Mucosa of descending colon (tissue), 3 donors: ENCODE data around the gene HOXA4. TPM values are rescaled to one million over a fixed set of nuclear protein-coding genes. Genes with fewer than 3 reads are reported as not detected.

Experiments
- ATAC-seq: fragments of 200-7000 bp; cut with Tn5 transposase; one replicate; pipeline ENCODE4 v1.9.1; 2020; ENCODE audit warnings: mild to moderate bottlenecking, moderate library complexity
- DNase-seq, 3 donors: peaks; one replicate each; pipeline ENCODE4 v3.0.0-alpha.2; 2020
- H3K36me3 ChIP-seq: fragments of 200-600 bp; one replicate; pipeline ENCODE4 v1.8.0; 2021; ENCODE audit warnings: low read depth, mild to moderate bottlenecking
- H3K4me1 ChIP-seq: fragments of 200-600 bp; one replicate; pipeline ENCODE4 v1.8.0; 2021; ENCODE audit warnings: low read depth, mild to moderate bottlenecking
- H3K4me3 ChIP-seq: fragments of 200-600 bp; one replicate; pipeline ENCODE4 v1.8.0; 2021; ENCODE audit warnings: mild to moderate bottlenecking
- H3K9me3 ChIP-seq: fragments of 200-600 bp; one replicate; pipeline ENCODE4 v1.8.0; 2021; ENCODE audit warnings: mild to moderate bottlenecking
- intact Hi-C, 2 donors: fragments of 100-400 bp; cut with DNase I in 1 of 2; cut with micrococcal nuclease in 1 of 2; formaldehyde crosslinking; loops; one replicate each; pipeline versions ENCODE4 v1.11.0 to v1.11.1; 2022; cut with DNase I, micrococcal nuclease
- total RNA-seq, 3 donors: library from RNA; stranded (reverse); fragmentation: NEBNext Ultra II Directional in 2 of 3; extraction: Animal tissue kit (Norgen Biotek cat#: 25700) in 2 of 3; gene quantifications; one replicate each; pipeline versions ENCODE4 v1.2.1 to v1.2.4, GENCODE V29; 2021 to 2023
- TF ChIP-seq, protein P1 (sequence below): fragments of 200-600 bp; IDR thresholded peaks from one replicate; pipeline ENCODE4 v1.8.0; 2022; ENCODE audit warnings: antibody characterized with exemption, mild to moderate bottlenecking
- donor health status: DM: no; HTN: no; CAD: no; lungs with moderate emphysema.
- donor health status: DM: no; HTN: no; CAD: no.
- donor health status: DM: no; HTN: yes; CAD: no.

The HOXA4 gene
- total RNA-seq, 3 donors from 2014 or later, result 5.9 to 9.5 (median 8.3) TPM

DNA sequence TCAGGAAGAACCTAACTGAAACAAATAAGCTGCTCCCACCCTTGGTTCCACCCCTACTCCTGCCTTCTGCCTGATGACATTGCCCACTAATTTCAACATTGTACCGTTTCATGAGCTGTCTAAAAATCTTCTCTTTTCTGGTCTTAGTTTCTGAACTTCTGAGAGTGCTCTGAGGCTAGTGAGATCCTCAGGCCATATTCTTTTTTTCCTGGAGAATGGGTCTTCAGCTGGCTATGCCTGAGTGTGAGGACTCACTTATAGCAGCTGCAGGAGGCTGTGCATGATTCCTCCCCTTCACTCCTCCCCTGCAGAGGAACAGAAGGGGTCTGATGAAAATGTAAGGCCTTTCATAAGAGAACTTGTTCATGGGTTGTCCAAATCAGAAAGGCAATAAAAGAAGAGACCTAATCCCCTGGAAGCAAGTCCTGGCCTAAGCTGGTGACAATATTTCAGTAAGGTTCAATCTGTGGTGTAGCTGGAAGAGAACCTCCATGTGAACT, 11.1 kb downstream of the HOXA4 start:
- Histone ChIP-seq H3K4me1 (peaks cover 63% of the 10 kb centered on the region), H3K36me3 (no peaks in the 10 kb centered on the region), H3K4me3 (no peak overlapping the region), H3K9me3 (no peaks in the 10 kb centered on the region)
- TF ChIP-seq, protein P1, sequence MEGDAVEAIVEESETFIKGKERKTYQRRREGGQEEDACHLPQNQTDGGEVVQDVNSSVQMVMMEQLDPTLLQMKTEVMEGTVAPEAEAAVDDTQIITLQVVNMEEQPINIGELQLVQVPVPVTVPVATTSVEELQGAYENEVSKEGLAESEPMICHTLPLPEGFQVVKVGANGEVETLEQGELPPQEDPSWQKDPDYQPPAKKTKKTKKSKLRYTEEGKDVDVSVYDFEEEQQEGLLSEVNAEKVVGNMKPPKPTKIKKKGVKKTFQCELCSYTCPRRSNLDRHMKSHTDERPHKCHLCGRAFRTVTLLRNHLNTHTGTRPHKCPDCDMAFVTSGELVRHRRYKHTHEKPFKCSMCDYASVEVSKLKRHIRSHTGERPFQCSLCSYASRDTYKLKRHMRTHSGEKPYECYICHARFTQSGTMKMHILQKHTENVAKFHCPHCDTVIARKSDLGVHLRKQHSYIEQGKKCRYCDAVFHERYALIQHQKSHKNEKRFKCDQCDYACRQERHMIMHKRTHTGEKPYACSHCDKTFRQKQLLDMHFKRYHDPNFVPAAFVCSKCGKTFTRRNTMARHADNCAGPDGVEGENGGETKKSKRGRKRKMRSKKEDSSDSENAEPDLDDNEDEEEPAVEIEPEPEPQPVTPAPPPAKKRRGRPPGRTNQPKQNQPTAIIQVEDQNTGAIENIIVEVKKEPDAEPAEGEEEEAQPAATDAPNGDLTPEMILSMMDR, result no peak
- ATAC-seq, result no peak
- peak in 1 of 3 donors; percentile 2 for DNase-seq
- intact Hi-C loops, result no loop called here

DNA sequence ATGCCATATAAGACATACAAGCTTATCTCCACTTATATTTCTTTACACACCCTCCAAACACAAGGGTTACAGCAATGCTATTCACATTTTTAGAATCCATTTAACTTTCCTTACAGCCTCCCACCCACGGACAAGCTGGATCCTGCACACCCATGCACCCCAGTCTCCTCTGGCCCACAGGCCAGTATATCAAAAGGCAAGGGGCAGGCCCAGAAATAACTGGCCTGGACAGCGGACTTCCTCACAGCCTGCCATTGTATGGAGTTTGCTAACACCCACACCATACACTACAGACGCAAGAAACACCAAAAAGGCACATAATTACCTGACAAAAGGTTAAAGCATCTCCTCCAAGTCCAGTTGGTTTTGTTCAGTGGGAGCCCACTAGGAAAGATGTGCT, 12.0 kb downstream of the HOXA4 start:
- intact Hi-C loops, result no loop called here
- DNase-seq (peak in 2 of 3 donors; percentile 17 to 41), ATAC-seq (no peak)
- no peaks in the 10 kb centered on the region for H3K9me3 ChIP-seq
- H3K4me1 ChIP-seq, result peaks cover 57% of the 10 kb centered on the region
- no peaks in the 10 kb centered on the region for H3K36me3 ChIP-seq
- no peak overlapping the region for H3K4me3 ChIP-seq
- TF ChIP-seq, protein P1, result no peak

DNA sequence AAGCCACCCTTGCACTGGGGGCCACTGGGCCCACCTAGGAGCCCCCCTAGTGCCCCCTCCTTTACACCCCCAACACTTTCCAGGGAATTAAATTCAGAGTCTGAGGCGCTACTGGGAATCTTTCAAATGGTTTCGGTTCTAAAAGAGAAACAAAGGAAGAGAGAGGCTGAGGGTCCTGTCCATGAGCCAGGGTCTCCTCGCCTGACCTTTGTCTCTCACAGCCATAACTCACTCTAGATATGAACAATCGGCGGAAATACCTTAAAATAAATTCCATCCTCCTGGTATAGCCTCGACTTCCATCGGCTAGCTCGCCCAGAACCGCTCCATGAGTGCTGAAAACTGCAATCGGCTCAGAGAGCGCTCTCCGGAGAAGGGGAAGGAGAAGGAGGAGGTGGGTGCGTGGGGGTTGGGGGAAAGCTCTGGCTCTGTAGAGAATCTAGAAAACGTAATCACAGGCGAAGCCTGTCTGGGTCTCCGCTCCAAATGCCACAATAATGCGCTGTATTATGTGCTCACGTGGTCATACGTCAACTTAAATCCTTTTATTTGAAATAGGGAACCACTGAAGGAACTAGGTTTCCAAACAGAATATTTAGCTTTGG, 12.6 kb downstream of the HOXA4 start:
- Histone ChIP-seq H3K4me3 (no peak overlapping the region), H3K36me3 (no peaks in the 10 kb centered on the region), H3K9me3 (no peaks in the 10 kb centered on the region), H3K4me1 (peaks cover 54% of the 10 kb centered on the region)
- ATAC-seq (no peak), DNase-seq (peak in 2 of 3 donors; percentile 43 to 49)
- intact Hi-C loops, result no loop called here
- TF ChIP-seq, protein P1, result no peak

DNA sequence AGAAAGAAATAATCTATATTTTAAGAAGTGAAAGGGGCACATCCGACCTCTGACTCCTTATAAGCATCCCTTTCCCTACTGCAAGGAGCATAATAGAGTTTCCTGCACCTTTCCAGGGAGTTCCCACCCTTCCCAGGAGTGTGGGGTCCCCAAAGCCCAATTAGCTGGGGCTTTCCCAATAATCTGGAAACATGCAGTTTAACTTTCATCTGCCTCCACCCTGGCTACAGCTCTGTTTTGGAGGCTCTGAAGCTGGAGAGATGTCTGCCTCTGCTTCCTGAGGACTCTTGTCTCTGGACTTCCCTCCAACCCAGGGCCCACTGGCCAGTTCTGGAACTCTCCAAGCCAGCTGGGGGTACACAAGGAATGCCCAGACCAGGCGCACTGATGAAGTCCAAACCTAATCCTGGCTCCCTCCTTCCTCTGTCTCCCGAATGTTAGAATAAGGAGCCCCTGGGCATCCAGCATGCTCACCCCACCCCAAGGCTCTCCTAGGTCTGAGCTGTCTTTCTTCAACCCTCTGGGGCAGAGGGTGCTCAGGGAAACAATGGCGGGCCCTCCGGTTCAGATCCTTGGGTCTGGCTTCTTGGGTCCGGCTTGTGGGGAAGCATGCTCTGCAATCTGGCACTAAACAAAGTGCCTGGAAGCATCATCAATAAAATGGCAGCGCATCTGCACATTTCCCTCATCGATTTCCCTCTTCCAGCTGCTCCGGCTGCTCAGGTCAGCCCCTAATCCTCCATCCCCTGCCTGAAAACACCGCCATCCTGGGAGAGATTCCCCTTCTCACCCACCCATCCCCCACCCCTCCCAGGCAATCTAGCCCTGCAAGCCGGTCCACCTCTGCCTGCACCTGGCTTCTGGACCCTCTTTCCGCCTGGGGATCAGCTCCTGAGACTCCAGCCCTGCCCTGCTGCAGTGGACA, 13.3 kb downstream of the HOXA4 start:
- Histone ChIP-seq H3K4me3 (no peak overlapping the region), H3K9me3 (no peaks in the 10 kb centered on the region), H3K4me1 (peaks cover 58% of the 10 kb centered on the region), H3K36me3 (no peaks in the 10 kb centered on the region)
- ATAC-seq (no peak), DNase-seq (peak in 2 of 3 donors; percentile 30 to 49)
- TF ChIP-seq, protein P1, result no peak
- intact Hi-C loops, result no loop called here

DNA sequence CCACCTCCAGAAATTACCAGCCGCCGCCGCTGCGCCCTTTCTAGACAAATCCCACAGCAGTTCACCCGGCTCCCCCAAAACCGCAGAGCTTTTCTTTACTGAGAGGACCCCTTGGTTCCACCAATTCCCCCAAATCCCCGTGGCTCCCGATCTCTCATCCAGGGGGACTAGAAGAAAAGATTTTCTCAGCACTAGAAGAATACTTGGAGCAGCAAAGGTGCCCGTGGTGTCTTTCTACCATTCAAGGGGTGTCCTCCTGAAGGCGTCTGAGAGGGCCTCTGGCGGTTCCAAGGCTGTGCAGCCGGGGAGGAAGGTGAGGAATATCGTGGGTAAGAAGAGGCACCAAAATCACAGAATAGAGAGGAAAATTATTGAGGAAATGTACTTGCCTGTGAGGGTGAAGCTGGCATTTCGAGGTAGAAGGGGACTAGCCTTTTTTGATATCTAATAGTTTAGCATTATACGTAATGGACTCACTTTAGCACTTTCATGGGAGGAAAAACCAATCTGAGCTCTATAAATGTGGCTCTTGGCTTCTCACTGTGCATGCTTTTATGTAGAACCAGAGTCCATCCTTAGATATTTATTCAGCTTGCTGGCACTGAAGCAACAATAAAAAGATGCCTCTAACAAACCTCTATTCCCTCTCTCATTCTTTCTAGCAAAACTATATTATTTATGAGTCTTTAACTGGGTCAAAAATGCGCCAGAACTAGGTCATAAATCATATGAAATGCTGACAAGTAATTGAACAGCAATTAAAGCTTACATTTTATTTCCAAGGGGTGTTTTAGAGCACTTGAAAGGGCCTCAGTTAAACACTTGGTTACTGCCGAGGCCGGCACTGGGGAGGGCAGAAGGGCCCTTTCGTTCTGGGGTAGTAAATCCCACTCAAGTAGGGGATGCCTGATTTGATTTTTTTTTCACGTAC, 14.3 kb downstream of the HOXA4 start:
- no peaks in the 10 kb centered on the region for H3K9me3 ChIP-seq
- H3K4me1 ChIP-seq, result peaks cover 54% of the 10 kb centered on the region

More for the DNA sequence above, 14.3 kb downstream of the HOXA4 start:
- ATAC-seq (no peak), DNase-seq (peak in 2 of 3 donors; percentile 30 to 42)
- Histone ChIP-seq H3K4me3 (no peak overlapping the region), H3K36me3 (no peaks in the 10 kb centered on the region)
- intact Hi-C loops, result no loop called here
- TF ChIP-seq, protein P1, result no peak
